HG03571 (cell line): ENCODE results near the gene PHPT1.
A peak's percentile ranks its signal among the peaks of the same experiment; 100 is the strongest.
"Not testable (repeated sequence)": the region's sequence is repeated elsewhere in the genome, so short reads cannot be mapped to it uniquely, and the experiment has no call there.

ENCODE experiments used
- ATAC-seq: cut with Tn5 transposase; IDR thresholded peaks from one replicate; pipeline ENCODE4 v1.9.1; 2021; ENCODE audit not compliant: unreplicated experiment

The PHPT1 gene

GRCh38 chr9:136849038-136849959, at the start of gene PHPT1:
Gene PHPT1 (plus strand): TSS chr9:136849409. CDS start chr9:136849431, 22 bp downstream.
- ATAC-seq, result peak; percentile 74

GRCh38 chr9:136799854-136800657, 49.2 kb upstream of the PHPT1 start:
- ATAC-seq, result no peak

DNA sequence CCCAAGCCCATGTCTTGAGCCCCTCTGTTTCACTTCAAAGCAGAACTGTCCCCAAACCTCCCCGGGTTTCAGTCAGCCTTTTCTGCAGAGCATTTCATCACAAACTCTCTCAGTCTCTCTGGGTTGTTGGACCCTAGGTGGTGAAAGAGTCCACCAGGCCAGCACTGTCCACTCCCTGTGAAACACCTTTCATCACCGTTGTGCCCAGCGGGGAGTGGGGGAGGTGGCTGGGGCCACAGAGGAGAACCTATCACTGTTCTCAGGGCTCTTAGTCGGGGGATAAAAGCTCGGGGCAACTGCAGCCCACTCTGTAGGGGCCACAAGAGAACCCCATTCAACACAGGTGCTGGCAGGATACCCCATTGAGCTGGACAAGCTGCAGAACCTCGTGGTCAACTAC, 46.9 kb upstream of the PHPT1 start:
- no peak for ATAC-seq

GRCh38 chr9:136803009-136803550, 46.1 kb upstream of the PHPT1 start:
- ATAC-seq, result not testable (repeated sequence)

- no peak for ATAC-seq
Observed at GRCh38 chr9:136803551-136804508, 45.4 kb upstream of the PHPT1 start.

DNA sequence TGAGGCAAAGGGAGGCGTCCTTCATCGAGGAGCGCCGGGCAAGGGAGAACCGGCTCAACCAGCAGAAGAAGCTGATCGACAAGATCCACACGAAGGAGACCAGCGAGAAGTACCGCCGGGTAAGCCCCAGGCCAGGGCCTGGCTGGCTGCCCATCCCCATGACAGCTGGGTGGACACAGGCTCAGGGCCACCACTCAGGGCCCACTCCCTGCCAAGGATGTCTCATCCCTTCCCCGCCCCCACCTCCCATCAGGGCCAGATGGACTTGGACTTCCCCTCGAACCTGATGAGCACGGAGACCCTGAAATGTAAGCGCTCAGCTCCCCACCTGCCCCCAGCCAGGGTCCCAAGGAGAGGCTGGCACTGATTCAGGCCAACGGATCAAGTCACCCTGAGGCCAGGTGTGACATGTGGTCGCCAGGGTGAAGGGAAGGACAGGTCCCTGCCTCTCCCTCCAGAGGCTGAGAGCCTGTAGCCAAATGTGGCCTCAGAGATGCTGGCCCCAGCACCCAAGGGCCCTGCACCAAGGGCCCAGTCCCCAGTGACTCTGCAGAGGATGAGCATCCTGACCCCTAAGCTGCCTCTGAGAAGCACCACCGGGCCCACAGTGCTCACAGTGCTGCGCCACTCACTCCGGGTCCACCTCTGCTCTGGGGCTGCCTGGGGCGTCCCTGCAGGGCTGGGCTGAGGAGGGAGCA, 44.6 kb upstream of the PHPT1 start:
- no peak for ATAC-seq

- ATAC-seq, result no peak
Observed at GRCh38 chr9:136805207-136805740, 43.9 kb upstream of the PHPT1 start.

DNA sequence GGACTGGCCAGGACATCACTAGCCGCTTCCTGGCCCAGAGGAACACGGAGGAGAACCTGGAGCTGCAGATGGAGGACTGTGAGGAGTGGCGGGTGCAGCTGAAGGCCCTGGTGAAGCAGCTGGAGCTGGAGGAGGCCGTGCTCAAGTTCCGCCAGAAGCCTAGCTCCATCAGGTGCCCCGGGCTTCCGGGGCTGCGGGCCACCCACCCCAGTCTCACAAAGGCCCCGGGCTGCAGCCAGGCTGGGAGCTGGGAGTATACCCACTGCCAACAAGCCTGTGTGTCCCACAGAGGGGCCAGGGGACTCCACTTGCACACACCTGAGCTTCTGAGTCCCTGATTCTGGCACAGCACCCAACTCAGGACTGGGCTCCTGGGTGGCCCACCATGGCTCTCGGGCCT, 43.1 kb upstream of the PHPT1 start:
- no peak for ATAC-seq

- no peak for ATAC-seq
Observed at GRCh38 chr9:136806631-136807201, 42.5 kb upstream of the PHPT1 start.

- ATAC-seq, result peak; percentile 61
Observed at GRCh38 chr9:136807281-136808074, 41.7 kb upstream of the PHPT1 start, which contains the start of gene RABL6. Gene RABL6 (plus strand): TSS chr9:136807948. CDS start chr9:136808197, 249 bp downstream.

GRCh38 chr9:136808075-136808805, 41.0 kb upstream of the PHPT1 start:
- ATAC-seq, result peak; percentile 35

GRCh38 chr9:136808806-136809158, 40.4 kb upstream of the PHPT1 start:
- ATAC-seq, result no peak

- no peak for ATAC-seq
Observed at GRCh38 chr9:136814725-136815421, 34.3 kb upstream of the PHPT1 start.

DNA sequence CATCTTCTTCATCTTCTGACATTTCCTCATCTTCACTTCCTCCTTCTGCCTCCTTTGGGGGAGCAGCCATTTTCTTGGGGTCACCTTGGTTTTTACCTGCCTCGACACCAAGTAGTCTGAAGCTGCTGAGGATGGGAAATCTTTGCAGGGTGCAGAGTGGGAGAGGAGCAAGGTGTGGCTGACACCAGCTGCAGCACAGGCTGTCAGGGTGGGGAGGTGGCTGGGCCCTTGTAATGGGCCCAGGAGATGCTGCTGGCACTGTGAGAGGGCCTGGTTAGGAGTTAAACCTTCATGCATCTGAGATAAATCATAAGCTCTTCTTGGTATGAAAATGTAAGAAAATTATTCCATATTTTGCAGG, 33.8 kb upstream of the PHPT1 start:
- no peak for ATAC-seq

GRCh38 chr9:136820971-136821825, 28.0 kb upstream of the PHPT1 start:
- no peak for ATAC-seq

DNA sequence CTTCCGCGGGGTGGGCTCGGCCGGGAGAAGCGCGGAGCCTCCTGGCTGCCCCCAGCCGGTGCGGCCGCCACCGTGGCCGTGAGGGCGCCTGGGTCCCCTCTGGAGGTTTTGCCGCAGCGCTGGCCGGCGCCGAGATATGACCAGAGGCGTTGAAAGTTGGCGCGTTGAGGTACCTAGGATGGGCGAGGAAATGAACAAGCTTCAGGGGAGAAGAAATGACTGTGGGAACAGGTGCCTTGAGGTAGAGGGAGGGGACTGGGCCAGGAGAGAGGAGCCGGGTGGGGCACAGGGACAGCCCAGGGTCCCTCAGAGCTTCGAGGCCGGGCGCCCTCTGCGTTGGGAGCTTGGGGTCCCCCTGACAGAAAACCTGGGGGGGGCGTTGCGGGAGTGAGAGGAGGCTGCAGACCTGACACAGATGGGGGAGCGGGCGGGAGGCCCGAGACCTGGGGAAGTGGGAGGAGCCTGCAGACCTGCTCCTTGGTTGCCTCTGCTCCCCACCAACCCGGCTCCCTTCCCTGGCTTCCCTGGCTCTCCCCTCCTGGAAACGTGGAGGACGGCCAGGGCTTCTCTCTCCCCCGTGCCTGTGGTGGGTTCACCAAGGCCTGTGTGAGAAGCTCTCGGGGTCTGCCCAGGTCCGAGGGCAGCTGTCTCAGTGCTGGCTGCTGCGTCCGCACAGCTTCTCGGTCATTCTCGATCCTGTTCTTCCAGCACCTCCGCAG, 27.2 kb upstream of the PHPT1 start:
- no peak for ATAC-seq
